ENCODE data around the gene FEZF1.
"Not testable (repeated sequence)": the region's sequence is repeated elsewhere in the genome, so short reads cannot be mapped to it uniquely, and the experiment has no call there.

The FEZF1 gene

DNA sequence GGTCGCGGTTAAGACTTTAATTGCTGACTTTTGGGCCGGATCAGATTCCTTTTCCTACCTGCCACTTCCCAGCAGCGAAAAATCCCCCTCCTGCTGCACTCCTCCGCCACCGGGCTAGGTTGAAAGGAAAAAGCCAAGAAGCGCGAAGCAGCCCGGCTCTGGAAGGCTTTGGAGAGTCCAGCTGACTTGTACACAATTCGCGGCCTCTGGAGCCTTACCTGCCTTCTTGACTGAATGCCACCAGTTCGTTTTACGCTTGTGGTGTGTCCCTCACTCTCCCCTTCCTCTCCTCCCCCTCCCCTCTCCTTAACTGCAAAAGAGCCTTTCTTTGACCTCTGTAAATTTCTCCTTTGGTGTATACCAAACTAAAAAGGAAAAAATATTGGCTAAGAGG lies 2.7 kb upstream of the FEZF1 start:
- no peak for DNase-seq (ENCODE audit: low spot score)

DNA sequence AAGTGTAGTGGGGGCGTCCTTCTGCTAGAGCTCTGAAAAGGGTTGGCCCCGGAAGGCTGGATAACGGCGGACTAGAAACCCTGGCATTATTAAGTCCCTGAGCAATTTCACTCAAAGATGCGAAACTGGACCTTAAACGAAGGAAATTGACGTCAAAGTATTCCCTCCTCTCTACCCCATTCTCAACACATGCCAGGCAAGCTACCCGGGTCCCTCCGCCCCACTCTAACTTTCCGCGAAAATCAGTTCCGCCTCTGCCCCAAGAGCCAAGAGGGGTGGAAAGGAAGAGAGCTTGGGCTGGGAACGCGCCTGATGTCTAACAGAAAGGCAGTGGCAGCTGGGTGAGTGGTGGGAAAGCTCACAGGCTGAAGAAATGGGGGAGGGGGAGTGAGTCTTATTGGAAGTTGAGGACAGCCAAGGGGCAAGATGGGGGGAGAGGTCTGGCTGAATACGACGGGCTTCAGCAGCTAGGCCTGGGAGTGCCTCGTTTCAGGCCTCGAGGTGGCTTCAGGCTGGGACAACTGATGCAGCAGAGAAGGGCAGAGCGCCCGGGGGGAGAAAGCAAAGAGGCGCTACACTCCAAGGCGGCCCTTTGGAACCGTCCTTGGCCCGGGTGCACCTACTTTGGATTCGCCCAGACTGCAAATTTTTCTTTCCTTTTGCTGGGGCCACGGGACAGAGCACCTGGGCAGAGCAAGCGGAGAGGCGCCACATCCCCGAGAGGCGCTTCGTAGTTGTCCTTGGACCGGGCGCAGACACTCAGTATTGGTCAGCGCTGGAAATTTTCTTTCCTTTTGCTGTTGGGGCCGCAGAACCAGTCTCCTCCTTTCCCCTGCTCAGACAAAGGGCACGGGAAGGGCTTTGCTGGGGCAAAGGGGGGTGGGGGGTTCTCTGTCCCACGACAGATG lies 2.0 kb upstream of the FEZF1 start:
- no peak for DNase-seq (ENCODE audit: low spot score)

DNA sequence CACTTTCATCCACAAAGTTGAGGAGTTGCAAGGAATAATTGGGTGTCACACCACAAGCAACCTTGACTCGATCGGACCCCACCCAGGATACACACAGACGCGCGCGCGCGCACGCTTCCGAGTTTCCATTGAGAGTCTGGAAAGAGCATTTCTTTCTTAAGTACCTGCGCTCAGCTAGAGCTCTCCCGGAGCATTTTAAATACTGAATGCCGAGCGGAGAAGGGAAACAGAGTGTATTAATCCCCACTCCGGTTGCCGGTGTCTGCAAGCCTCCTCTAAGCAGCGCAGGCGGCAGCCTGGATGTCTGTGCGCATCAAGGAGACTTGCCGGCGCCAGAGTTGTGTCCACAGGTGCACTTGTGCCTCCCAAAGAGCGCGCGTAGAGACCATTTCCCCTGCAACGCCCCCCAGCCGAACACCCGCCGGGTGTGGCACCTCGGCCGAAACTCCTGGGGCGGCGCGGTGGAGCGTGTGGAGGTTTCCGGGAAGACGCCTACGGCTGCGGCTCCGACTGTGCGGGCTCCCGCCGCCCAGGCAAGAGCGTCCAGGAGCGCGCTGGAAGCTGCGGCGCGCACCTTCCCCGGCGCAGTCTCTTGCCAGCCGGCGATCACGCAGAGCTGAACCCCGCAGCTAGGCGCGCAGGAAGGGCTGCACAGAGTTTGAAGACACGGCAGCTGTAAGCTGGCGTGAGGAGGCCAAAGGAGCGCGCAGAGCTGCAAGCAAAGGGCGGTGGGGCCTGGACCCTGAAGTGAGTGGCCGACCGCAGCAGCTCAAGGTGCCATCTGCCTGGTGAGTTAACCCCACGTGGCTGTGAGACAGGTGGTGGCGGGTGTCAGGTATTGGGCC lies 1.1 kb upstream of the FEZF1 start:
- no peak for DNase-seq (ENCODE audit: low spot score)

DNA sequence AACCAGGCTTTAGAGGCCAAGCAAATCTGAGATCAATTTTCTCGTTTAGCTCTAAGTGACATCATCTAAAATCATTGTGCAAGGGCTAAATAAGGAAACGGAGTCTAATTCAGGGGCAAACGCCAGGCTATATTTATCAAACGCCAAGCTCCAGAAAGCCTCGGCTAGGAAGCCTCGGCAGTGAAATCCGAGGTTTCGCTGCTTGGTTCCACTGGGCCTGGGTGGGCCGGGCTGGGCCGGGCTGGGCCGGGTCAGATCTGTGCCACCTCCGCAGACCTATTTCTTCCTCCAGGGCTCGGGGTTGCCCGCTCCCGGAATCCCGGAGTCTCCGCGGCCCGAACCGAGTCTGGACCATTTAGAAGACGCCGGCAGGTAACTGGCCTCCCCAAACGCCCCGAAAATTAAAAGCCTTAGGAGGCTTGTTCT lies 459 bp upstream of the FEZF1 start:
- DNase-seq (ENCODE audit: low spot score) = no peak

DNA sequence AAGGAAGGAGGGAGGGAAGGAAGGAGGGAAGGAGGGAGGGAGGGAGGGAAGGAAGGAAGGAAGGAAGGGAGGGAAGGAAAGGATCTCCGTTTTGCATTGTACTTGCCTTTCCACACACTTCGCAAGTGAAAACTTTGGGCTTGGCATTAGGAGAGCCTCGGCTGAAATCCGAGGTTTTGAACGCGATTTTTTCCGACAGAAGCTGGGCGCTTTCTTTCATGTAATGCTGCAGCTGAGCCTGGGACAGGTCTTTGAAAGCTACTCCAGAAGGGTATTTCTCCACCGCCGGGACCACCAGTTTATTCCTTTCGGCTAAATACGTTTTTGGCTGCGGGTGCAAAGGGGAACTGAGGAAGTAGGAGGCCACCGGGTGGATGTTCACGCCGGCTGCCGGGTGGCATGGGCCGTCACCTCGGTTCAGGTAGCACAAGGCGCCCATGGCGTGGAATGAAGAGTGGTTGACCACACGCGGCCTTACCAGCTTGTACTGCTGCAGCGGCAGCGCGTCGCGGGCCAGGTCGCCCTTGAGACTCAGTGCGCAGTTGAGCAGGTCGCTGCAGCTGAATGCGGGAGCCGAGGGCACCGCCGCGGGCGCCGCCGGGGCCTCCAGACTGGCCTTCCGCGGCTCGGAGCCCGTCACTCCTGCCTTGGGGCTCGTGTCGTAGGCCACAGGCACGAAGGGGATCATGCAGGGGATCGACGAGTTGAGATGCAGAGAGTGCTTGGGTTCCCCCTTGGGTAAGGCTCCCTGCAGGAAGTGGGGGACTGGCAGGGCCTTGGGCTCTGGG lies 825 bp downstream of the FEZF1 start:
- DNase-seq (ENCODE audit: low spot score) = no peak

DNA sequence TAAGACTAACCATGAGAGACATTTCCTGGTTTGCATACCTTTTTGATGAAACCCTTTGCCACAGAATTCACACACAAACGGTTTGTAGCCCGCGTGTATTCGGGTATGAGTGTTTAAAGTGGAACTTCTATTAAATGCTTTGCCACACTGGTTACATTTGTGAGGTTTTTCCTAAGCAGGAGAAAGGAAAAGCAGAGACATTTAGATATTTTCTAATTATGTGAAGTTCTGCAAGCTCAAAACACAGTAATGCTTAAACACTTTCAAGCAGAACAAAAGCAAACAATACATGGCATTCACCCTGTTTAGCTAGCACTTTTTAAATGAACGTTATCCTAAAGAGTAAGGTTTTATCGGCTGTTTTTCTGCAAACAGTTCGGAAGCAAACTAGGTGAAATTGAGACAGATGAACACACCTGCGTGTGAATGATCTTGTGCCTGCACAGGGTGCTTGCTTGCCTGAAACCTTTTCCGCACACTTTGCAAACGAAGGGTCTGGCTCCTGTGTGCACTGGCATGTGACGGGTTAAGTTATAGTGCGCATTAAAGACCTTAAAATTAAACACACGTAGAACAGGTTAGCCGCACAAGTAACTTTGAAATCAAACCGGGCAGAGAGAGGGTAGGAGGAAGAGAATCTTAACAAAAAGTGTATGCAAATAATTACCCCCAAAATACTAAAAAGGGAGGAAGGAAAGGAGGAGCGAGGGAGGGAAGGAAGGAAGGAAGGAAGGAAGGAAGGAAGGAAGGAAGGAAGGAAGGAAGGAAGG lies 1.6 kb downstream of the FEZF1 start:
- no peak for DNase-seq (ENCODE audit: low spot score)

DNA sequence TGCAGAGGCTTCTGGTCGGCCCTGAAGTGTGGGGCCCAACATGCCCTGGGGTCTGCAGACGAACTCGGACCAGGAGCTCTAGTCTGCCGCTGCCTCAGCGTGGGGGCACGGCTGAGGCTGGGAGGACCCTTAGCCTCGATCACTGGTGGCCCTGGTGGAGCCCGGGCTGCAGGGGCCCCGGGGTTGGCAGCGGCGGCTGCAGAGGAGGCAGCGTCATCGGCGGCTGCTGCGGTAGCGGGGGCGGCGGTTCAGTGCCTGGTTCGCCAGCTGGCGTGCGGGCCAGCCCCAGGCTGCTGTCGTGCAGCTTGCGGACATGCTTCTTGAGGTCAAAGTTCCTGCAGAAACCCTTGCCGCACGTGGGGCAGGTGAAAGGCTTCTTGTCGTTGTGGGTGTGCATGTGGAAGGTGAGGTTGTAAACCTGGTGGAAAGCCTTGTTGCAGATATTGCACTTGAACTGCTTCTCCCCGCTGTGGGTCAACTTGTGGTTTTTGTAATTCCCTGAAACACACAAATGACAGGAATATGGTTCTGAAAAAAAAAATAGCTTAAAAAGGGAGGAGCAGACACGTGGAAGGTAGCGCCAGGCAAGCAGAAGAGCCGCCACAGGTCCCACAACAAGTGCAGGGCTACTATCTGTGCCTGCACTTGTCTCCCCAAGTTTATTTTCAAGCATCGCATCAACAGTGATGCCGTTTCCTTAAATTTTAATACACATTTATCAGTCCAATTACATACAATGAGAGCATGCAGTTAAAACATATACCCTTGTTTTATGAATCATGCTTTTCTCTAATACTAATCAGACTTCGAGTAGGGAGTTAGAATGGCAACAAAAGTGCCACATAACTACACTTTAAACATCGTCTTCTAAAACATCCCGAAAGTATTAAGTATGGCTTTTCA lies 2.4 kb downstream of the FEZF1 start:
- no peak for DNase-seq (ENCODE audit: low spot score)

DNA sequence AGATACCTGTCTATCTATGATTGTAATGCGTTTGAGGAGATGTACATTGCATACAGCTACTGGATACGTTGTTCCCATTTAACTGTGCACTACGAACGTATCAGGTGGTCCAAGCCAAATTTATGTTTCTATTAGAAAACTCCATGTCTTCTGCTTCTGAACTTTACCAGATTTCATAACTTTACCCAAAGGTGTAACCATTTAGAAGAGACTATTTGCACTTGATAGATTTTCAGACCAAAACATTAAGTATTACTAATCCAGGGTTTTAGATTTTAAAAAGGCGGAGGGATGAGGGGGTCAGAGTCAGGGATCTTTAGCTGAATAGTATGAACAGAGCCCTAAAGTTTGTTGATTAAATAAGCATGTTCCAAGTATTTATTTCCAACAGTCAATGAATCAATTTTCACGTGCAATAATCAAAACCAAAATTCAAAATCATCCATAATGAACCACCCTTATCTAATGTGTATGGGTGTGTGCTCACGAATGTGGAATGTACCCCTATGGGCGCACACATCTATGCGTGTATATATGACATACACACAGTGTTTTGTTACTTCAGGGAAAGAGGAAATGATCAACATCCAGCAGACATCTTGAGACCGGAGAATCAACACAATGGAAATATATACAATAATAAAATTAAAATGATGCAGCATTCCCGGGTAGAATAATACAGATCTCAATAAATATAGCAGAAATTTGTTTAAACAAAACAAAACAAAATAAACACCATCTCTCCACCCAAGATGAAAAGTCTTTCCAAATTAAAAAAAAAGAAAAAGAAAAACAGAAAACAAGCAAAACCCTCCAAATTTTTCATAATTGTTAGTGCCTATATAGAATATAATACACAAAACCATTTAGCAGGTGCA lies 3.4 kb downstream of the FEZF1 start:
- no peak for DNase-seq (ENCODE audit: low spot score)

DNA sequence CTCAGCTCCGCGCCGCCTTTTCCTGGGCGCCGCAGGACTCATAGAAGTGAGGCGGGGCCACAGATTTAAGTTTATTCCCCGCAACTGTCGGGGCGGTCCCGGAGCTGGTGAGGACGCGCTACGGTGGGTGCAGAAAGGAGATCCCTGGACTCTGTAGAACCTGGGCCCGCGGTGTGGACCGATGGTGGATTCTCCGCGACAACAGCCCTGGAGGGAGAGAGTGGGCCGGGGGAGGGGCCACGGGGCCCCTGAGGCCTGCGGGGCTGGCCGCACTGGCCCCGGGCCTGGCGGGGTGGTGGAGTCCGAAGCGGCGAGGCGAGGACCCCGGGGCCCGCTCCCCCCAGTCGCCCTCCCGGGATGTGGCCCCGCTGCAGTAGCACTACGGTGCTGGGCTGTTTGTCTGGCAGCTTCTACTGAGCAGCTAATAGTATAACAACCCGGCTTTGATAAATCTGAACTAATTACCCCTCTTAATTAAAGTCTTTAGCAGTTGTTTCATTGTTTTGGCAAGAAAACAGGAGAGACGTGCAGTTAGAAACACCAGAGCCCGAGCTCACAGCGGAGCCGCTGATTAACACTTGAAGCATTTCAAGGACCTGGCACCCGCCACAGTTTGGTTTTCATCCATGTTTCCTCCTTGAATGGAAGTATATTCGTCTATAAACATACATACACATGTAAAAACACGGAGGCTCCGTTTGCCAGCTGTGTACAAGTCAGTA lies 4.2 kb downstream of the FEZF1 start:
- no peak for DNase-seq (ENCODE audit: low spot score)

DNA sequence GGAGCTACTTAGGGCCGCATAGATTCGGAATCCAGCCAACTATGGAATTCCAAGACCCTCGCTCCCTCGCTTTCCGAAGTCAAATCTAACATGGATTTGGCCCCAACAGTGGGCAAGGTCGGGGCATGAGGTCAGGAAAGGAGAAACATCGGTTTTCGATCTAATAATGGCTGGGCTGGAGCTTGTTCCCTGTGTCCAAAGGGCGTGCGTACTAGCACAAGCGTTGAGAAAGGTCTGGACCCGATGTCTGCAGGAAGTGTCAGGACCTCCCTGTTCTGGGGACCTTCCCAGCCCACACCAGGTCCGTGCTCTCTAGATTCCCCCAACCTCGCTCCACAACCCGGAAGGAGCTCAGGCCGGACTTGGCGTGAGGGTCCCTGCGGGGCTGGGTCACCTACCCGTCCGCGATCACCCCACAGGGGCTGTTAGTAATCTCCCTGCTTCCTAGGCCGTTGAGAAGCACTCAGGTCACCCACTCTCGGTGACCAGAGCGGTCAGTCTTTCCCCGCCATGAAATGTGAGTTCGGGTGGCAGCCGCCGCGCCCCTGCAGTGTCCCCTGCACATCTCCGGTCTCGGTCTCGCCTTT lies 4.8 kb downstream of the FEZF1 start:
- DNase-seq (ENCODE audit: low spot score) = no peak

DNA sequence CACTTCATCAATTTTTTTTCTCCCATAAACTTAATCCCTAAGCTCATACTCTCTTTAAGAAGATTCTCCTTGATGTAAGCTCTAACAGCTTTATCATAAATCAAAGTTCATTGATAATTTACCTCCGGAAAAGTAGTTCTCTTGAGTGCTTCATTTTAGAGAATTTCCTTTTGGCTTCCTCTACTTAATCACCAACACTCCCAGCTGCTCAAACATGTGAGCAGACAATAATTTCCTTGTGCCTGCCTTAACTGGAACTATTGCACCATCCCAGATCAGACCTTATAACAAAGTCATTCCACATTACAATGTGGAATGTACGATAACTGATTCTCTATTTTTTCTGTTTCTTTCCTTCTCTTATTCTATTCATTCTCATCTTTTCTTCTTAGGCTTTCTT lies 5.9 kb downstream of the FEZF1 start:
- DNase-seq (ENCODE audit: low spot score) = no peak

DNA sequence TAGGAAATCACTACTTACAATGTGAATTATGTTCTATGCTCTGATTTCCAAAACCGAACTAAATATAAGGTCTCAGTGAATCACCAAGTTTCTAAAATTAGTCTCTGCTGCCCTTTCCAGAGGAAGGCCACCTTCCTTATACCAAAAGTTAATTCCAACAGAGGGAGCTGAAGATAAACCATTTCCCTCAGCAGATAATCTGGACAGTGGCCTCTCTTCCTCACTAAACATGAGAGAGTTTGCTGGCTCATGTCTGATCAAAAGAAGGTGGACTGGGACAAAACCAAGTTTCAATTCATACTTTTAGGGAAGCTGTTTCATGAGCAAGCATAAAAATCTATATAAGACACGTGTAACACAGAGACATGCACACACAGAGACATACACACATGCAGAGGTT lies 6.4 kb downstream of the FEZF1 start:
- DNase-seq (ENCODE audit: low spot score) = no peak

DNA sequence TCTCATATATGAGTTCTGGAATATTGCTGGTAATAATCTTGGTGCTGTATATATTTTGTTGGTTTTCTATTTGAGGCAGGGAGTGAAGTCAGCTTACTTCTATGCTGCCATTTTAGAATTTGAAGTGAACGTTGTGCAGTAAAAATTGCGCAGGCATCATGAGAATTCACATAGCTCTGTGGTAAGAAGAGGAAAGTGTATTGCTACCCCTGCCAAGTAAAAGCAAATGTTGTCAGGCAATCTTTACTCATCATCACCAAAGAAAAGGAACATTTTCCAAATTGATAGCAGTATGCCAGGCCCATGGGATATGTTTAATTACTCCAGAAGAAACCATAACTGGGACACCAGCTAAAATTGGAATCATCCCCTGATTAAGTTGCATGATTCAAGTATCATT lies 13.4 kb downstream of the FEZF1 start:
- DNase-seq (ENCODE audit: low spot score) = no peak

DNA sequence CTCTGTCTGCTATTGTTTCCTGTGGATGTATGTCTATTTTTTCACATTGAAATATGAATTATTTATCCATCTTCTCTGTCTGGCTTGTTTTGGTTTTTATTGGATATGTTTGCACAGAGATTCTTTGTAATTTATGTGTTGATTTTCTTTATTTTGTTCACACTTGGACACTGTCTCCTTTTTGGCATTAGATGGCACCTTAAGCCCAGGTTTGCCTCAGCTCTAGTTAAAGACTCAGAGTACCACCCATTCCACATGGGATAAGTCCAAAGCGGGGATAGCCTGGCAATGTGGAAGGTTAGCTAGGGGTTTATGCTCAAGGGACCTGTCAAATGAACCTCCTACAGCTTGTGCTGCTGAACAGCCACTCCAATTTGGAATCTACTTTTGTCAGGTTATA lies 14.1 kb downstream of the FEZF1 start:
- DNase-seq (ENCODE audit: low spot score) = no peak

DNA sequence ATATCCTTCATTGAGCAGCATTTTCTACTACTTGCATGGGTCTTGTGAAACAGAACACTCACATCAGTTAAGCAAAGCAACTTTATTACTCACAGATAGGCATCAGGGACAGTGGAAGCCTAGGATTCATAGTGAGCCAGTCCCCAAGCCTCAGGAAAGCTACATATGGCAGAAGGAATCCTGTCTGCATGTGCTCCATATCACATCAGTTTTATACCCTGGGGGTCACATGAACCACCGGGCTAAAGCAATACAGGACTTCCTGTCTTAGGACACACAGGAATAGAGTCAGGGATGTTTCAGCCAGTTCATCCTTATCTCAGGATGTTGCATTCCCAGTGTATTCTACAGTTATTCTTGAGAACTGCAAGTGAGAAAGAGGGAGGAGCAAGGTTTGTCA lies 15.1 kb downstream of the FEZF1 start:
- DNase-seq (ENCODE audit: low spot score) = no peak

DNA sequence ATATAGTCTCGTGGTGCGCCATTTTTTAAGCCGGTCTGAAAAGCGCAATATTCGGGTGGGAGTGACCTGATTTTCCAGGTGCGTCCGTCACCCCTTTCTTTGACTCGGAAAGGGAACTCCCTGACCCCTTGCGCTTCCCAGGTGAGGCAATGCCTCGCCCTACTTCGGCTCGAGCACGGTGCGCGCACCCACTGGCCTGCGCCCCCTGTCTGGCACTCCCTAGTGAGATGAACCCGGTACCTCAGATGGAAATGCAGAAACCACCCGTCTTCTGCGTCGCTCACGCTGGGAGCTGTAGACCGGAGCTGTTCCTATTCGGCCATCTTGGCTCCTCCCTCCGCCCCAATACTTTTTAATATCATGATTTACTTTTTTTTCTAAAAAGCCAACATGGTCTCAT lies 19.9 kb downstream of the FEZF1 start:
- DNase-seq (ENCODE audit: low spot score) = not testable (repeated sequence)

DNA sequence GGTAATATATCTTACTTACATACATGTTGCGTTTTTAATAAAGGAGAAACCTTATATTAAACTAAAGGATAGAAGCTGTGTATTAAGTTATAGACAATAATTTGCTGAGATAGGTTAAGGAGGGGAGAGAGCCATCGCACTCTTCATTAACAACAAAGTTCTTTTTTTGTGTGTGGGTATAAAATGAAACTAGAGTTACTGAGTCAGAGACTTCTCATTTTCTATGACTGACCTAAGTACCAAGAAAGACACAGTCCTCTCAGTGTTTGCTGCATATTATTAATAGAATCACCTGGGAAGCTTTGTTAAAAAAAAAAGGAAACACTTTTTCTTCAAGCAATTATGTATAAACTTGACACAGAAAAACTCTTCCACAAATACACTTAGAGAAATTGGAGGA lies 31.4 kb downstream of the FEZF1 start:
- DNase-seq (ENCODE audit: low spot score) = no peak

DNA sequence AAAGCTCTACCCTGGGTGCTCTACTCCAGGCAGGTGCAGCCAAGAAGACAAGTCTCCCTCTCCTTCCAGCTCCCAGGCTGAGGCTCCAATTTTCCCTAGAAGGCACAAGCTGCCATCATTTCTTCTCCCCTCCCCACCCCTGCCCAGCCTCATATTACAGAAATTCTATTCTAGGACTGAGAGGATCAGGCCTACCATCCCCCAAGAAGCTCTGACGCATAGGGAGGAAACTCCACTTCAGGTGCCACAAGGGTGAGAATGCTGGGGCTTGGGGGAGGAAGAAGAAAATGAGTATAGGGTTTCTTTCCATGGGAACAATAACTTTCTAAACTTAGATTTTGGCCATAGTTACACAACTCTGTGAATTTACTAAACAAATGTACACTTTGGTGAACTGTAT lies 35.3 kb downstream of the FEZF1 start:
- no peak for DNase-seq (ENCODE audit: low spot score)

DNA sequence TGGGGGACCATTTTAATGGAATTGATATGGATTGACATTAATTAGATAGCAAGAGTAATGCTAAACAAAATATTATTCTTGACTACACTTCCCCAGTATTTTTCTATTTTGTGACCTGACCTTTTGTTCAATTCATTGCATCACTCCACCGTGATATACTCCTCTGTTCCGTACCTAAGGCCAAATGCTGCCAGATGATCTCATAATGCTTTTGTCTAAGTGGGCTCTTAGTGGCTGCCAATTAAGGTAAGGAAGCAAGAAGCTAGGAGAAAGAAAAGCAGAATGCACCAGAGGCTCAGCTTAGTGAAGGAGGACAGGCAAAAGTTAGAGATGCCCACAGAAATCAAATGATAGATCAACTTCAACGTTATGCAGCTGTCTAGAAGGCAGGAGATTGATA lies 36.4 kb downstream of the FEZF1 start:
- no peak for DNase-seq (ENCODE audit: low spot score)

Measured in GM03348 (cell line).